ENCODE results near the gene ASF1B. TPM values are rescaled to one million over a fixed set of nuclear protein-coding genes. Genes with fewer than 3 reads are reported as not detected.

The ASF1B gene
- total RNA-seq, 3 donors from 2014 or later (not counting 1 experiment from before 2014, with no cell fraction given): 4.5 to 5.5 (median 4.8) TPM

DNA sequence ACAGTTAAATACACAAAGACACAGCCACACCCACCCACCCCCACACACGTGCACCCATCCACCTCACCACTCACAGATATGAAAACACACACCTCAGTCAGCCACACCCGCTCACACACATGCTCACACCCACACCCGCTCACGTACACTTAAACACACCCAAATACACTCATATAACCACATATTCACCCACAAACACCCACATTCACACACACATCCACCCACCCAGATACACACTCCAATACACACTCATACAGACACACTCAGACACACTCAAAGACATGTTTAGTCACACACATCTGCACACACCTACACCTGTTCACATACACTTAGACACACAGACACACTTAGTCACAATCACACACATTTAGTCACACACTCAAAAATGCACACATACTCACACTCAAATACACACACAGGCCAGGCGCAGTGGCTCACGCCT is 39.0 kb upstream of the ASF1B start:
- no peaks in the 10 kb centered on the region for H3K36me3 Mint-ChIP-seq
- H3K27me3 Mint-ChIP-seq (ENCODE audit: low read depth in 2 of 2): no peaks in the 10 kb centered on the region
- no peaks in the 10 kb centered on the region for H3K9me3 Mint-ChIP-seq

DNA sequence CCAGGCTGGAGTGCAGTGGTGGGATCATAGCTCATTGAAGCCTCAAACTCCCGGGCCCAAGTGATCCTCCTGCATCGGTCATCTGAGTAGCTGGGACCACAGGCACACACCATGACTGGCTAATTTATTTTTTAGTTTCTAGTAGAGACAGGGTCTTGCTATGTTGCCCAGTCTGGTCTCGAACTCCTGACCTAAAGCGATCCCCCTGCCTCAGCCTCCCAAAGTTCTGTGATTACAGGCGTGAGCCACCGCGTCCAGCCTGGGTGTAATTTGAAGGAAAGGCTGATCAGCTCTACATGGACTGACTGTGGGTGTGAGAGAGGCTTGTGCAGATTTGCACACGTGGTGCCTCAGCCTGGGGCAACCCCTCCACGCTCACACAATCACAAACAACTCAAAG is 38.5 kb upstream of the ASF1B start:
- Mint-ChIP-seq H3K36me3 (no peaks in the 10 kb centered on the region), H3K4me3 (no peak overlapping the region), H3K9me3 (no peaks in the 10 kb centered on the region), H3K27me3 (ENCODE audit: low read depth in 2 of 2) (no peaks in the 10 kb centered on the region), H3K27ac (peak overlapping the region in 1 of 2 donors; percentile 57), H3K4me1 (peaks cover 7 to 20% of the 10 kb centered on the region in 2 donors)
- no peak for DNase-seq
- Histone ChIP-seq H3K4me1 (ENCODE audit: control insufficient read depth, insufficient read depth, low read length) (peaks cover 8% of the 10 kb centered on the region), H3K27me3 (ENCODE audit: control insufficient read depth, insufficient read depth, low read length) (no peaks in the 10 kb centered on the region), H3K36me3 (ENCODE audit: control insufficient read depth, insufficient read depth, low read length) (peaks cover 9% of the 10 kb centered on the region), H3K9me3 (ENCODE audit: control insufficient read depth, insufficient read depth, low read length) (no peaks in the 10 kb centered on the region), H3K4me3 (ENCODE audit: low read length) (no peak overlapping the region), H3K27ac (ENCODE audit: low read length) (no peak overlapping the region)
- WGBS (ENCODE audit: insufficient coverage): 93% methylated on average over 9 of the region's 9 CpGs
- intact Hi-C loops (cut with micrococcal nuclease): no loop called here
- TF ChIP-seq, protein P1, sequence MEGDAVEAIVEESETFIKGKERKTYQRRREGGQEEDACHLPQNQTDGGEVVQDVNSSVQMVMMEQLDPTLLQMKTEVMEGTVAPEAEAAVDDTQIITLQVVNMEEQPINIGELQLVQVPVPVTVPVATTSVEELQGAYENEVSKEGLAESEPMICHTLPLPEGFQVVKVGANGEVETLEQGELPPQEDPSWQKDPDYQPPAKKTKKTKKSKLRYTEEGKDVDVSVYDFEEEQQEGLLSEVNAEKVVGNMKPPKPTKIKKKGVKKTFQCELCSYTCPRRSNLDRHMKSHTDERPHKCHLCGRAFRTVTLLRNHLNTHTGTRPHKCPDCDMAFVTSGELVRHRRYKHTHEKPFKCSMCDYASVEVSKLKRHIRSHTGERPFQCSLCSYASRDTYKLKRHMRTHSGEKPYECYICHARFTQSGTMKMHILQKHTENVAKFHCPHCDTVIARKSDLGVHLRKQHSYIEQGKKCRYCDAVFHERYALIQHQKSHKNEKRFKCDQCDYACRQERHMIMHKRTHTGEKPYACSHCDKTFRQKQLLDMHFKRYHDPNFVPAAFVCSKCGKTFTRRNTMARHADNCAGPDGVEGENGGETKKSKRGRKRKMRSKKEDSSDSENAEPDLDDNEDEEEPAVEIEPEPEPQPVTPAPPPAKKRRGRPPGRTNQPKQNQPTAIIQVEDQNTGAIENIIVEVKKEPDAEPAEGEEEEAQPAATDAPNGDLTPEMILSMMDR (IDR thresholded peaks at IDR 0.05): no peak
- no peak for ATAC-seq

More for the DNA sequence above, 39.0 kb upstream of the ASF1B start:
- Mint-ChIP-seq H3K4me1 (peaks cover 7 to 16% of the 10 kb centered on the region in 2 donors), H3K27ac (peak overlapping the region in 1 of 2 donors; percentile 57), H3K4me3 (no peak overlapping the region)
- TF ChIP-seq, protein P1 (IDR thresholded peaks at IDR 0.05): no peak
- ATAC-seq (peak in 1 of 3 donors; percentile 9), DNase-seq (no peak)
- Histone ChIP-seq H3K27me3 (ENCODE audit: control insufficient read depth, insufficient read depth, low read length) (no peaks in the 10 kb centered on the region), H3K4me3 (ENCODE audit: low read length) (no peak overlapping the region), H3K36me3 (ENCODE audit: control insufficient read depth, insufficient read depth, low read length) (peaks cover 8% of the 10 kb centered on the region), H3K4me1 (ENCODE audit: control insufficient read depth, insufficient read depth, low read length) (peaks cover 8% of the 10 kb centered on the region), H3K9me3 (ENCODE audit: control insufficient read depth, insufficient read depth, low read length) (no peaks in the 10 kb centered on the region), H3K27ac (ENCODE audit: low read length) (no peak overlapping the region)
- 62% methylated on average over 6 of the region's 6 CpGs for WGBS (ENCODE audit: insufficient coverage)
- intact Hi-C loops (cut with micrococcal nuclease): no loop called here

DNA sequence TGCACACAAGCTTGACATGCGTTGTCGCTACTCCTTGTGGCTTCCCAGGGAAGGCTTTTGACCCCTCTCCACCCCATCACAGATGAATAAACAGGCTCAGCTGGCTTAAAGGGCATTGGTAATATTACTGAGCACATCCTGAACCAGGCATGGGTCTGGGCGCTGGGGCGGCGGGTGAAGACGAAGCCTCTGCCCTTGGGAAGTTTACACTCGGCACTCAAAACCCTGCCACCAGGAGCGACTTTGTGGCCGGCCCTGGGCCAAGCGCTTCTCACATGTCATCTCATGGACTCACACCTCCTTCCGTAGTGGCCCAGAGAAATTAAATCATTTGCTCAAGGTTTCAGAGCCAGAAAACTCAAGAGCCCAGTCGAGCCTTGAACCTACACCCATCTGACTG is 32.6 kb upstream of the ASF1B start:
- no peak overlapping the region for H3K4me3 Mint-ChIP-seq
- Histone ChIP-seq H3K36me3 (ENCODE audit: control insufficient read depth, insufficient read depth, low read length) (peaks cover 7% of the 10 kb centered on the region), H3K4me3 (ENCODE audit: low read length) (no peak overlapping the region), H3K27ac (ENCODE audit: low read length) (no peak overlapping the region), H3K9me3 (ENCODE audit: control insufficient read depth, insufficient read depth, low read length) (no peaks in the 10 kb centered on the region), H3K27me3 (ENCODE audit: control insufficient read depth, insufficient read depth, low read length) (no peaks in the 10 kb centered on the region), H3K4me1 (ENCODE audit: control insufficient read depth, insufficient read depth, low read length) (peaks cover 38% of the 10 kb centered on the region)
- TF ChIP-seq, protein P1 (IDR thresholded peaks at IDR 0.05): no peak
- DNase-seq (no peak), ATAC-seq (no peak)
- no peaks in the 10 kb centered on the region for H3K36me3 Mint-ChIP-seq
- 95% methylated on average over 12 of the region's 12 CpGs for WGBS (ENCODE audit: insufficient coverage)
- intact Hi-C loops (cut with micrococcal nuclease): loop anchor here (10.0 kb wide), 1 partner anchor 106 kb away; no protein-coding TSS in a partner anchor
- no peaks in the 10 kb centered on the region for H3K27me3 Mint-ChIP-seq (ENCODE audit: low read depth in 2 of 2)
- H3K9me3 Mint-ChIP-seq: no peaks in the 10 kb centered on the region
- peak overlapping the region in 1 of 2 donors; percentile 58 for H3K27ac Mint-ChIP-seq
- H3K4me1 Mint-ChIP-seq: peaks cover 26 to 42% of the 10 kb centered on the region in 2 donors

All from natural killer cell (primary cell).